HUDEP-2 (cell line): Measurements from ENCODE around the gene PIK3CG.
A peak's percentile ranks its signal among the peaks of the same experiment; 100 is the strongest.
"Not testable (repeated sequence)": the region's sequence is repeated elsewhere in the genome, so short reads cannot be mapped to it uniquely, and the experiment has no call there.

Source experiments
- DNase-seq, 76 experiments: peaks; one replicate each; lab custom pipeline; 2025; ENCODE audit not compliant: unreplicated experiment in 76 of 76; lab: John Stamatoyannopoulos, UW

Gene PIK3CG

GRCh38 chr7:106865130-106866041 lies at the start of gene PIK3CG:
Gene PIK3CG (plus strand): TSS chr7:106865282. CDS start chr7:106867562, 2,280 bp downstream.
- peak in 9 of 76 experiments; percentile 1 to 42 (median 14) for DNase-seq

DNA sequence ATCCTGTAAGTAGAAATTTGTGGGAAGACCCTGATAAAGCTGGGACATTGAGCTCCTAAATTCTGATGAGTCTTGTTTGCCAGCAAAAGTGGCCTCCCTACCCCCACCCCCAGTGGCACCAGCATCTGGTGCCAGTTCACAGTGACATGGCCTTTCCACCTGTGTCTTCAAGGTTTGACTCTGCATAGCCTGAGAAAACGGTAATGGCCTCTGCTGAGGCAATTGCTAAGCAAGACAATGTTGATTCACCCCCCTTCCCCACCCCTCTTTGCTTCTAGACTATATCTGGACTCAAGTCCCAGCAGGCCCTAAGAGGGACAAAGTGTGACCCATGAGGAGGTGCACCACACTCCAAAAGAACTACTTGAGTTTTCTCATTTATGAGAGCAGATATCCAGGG lies 48.0 kb upstream of the PIK3CG start:
- no peak for DNase-seq

DNA sequence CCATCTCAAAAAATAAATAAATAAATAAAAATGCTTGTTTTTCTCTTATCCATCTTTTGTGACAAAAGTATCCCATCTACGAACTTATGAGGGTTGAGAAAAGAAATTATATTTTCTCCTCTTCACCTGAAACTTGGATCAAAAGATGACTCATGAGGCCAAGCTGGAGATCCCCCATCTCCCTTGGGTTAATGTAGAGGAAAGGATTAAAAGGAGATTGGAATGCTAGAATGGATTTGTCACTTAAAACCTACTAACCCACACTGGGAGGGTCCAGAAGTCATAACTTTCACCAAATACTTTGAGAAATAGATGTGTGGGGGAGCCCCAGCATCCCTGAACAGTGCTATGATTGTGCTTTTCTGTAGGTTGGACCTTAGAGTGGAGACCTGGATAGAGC lies 46.3 kb upstream of the PIK3CG start:
- DNase-seq: no peak

- no peak for DNase-seq
Observed at GRCh38 chr7:106819546-106819945, 45.5 kb upstream of the PIK3CG start.

DNA sequence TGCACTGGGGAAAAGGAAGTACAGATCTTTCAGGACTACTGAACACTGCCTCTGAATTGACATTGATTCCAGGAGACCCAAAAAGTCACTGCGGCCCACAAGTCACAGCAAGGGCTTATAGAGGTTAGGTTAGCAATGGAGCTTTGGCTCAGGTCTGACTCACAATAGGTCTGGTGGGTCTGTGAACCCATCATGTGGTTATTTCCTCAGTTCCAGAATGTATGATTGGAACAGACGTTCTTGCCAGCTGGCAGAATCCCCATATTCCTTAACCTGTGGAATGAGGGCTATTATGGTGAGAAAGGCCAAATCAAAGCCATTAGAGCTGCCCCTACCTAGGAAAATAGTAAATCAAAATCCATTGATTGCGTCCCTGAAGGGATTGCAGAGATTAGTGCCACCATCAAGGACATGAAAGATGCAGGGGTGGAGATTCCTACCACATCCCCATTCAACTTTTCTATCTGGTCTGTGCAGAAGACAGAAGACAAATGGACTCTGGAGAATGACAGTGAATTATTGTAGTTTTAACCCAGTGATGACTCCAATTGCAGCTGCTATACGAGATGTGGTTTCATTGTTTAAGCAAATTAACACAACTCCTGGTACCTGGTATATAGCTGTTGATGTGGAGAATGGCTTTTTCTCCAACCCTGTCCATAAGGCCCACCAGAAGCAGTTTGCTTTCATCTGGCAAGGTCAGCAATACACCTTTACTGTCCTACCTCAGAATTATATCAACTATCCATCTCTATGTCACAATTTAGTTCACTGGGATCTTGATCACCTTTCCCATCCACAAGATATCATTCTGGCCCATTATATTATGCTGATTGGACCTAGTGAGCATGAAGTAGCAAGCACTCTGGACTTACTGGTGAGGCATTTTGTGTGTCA lies 44.5 kb upstream of the PIK3CG start:
- no peak for DNase-seq

DNA sequence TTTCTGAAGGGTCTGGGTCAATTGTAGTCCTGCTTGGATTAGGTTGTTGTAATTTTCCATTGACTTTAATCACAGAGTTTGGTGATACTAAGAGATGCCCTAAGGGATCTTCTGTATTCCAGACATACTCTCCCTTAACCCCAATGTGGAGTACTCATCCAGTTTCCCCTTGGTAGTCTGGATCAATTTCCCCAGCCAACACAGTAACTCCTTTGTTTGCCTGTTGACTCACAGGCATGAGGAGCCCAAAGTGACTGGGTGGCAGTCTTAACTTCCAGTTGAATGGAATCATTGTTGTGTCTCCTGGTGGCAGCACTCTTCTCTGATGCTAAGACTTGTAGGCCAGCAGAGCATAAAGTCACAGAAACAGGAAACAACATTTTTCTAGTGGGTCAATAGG lies 41.5 kb upstream of the PIK3CG start:
- no peak for DNase-seq

- no peak for DNase-seq
Observed at GRCh38 chr7:106824458-106824857, 40.6 kb upstream of the PIK3CG start.

GRCh38 chr7:106827626-106828025 lies 37.5 kb upstream of the PIK3CG start:
- DNase-seq: no peak

GRCh38 chr7:106829496-106829895 lies 35.6 kb upstream of the PIK3CG start:
- no peak for DNase-seq

DNA sequence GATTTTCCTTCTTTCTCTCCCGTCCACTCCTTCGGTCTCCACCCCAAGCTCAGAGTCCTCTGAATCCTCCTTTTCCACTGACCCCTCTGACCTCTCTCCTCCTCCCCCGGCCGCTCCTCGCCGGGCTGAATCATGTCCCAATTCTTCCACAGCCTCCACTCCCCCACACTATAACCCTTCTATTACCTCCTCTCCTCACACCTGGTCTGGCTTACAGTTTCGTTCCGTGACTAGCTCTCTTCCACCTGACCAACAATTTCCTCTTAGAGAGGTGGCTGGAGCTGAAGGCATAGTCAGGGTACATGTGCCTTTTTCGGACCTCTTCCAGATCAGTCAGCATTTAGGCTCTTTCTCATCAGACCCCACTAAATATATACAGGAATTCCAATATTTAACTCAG lies 34.2 kb upstream of the PIK3CG start:
- not testable (repeated sequence) for DNase-seq

- DNase-seq: no peak
Observed at GRCh38 chr7:106836816-106837215, 28.3 kb upstream of the PIK3CG start.

DNA sequence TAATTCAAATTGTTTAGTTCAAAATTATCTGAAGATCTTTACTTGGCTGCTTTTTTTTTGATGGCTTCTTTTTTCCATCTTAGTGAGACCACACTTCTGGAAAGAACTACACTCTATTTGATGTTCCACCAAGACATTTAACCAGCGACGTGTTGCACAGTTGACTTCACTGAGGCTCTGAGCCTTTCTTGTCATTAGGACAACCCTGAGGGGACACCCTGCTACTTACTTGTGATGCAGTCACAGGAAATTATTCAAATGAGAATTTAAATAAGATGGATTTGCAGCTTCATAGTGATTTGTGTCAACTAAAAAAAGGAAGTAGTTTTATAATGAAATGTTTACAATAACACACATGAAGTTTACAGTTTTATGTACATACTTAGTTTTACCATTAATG lies 25.6 kb upstream of the PIK3CG start:
- no peak for DNase-seq

GRCh38 chr7:106840342-106840741 lies 24.7 kb upstream of the PIK3CG start:
- DNase-seq: no peak

- no peak for DNase-seq
Observed at GRCh38 chr7:106841896-106842390, 23.1 kb upstream of the PIK3CG start.

GRCh38 chr7:106844279-106844997 lies 20.6 kb upstream of the PIK3CG start:
- DNase-seq: no peak

DNA sequence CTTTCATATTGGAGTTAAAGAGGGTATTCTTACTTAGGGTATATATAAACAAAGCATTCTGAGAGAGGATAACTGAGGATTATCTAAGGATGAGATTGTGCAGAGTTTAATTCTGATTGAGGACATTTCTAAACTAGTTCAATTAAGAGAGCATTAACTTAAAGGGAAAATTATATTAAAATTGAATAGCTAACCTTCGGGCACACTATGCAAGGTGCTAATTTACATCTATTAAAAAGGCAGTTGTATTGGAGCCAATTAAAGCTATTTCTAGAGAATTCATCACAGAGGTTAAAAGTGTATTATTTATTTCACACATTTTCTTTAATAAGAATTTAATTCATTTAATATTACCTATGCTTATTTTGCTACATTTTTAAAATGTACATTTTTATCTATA lies 17.0 kb upstream of the PIK3CG start:
- DNase-seq: no peak

DNA sequence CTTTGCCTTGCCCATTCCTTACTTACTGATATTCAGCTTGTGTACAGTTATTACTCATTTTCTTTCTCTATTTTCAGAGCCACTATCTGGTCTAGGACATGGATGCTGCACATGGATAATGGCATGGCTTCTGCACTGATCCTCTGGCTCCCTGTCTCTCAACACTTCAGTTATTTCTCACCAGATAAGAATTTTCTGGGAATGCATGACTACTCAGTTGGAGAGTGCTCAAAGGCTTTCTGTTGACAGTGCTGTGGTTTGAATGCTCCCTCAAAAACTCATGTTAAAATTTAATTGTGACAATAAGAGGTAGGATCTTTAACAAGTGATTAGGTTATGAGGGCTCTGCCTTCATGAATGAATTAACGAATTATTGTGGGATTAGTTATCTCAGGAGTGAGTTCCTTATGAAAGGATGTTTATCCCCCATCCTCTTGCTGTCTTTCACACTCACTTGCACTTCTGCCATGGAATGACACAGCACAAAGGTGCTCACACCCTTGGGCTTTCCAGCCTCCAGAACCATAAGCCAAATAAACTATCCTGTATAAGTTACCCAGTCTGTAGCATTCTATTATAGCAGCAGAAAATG lies 16.1 kb upstream of the PIK3CG start:
- no peak for DNase-seq

- DNase-seq: not testable (repeated sequence)
Observed at GRCh38 chr7:106851632-106852031, 13.4 kb upstream of the PIK3CG start.

GRCh38 chr7:106853250-106853908 lies 11.7 kb upstream of the PIK3CG start:
- DNase-seq: no peak
